Renal pelvis (tissue), 4 donors: ENCODE results near the gene NDUFS6. TPM values are rescaled to one million over a fixed set of nuclear protein-coding genes. Genes with fewer than 3 reads are reported as not detected.

Experiments used
- DNase-seq: peaks from one replicate; pipeline ENCODE4 v3.0.0-alpha.2; 2013
- polyA plus RNA-seq, 3 donors: library from polyadenylated mRNA; unstranded; fragments of 120-200 nt; gene quantifications; one replicate each; pipeline ENCODE4 v1.2.1, GENCODE V29; 2013; ENCODE audit not compliant: insufficient read length in 3 of 3

NDUFS6 gene
- polyA plus RNA-seq, 3 donors: 62.4 to 84.9 (median 66.3) TPM

GRCh38 chr5:1846583-1846982 is 45.4 kb downstream of the NDUFS6 start:
- no peak for DNase-seq

- no peak for DNase-seq
Observed at GRCh38 chr5:1847056-1847455, 45.8 kb downstream of the NDUFS6 start.

- no peak for DNase-seq
Observed at GRCh38 chr5:1847611-1848010, 46.4 kb downstream of the NDUFS6 start.

GRCh38 chr5:1850324-1851154 is 49.3 kb downstream of the NDUFS6 start:
- DNase-seq: no peak

GRCh38 chr5:1851290-1851934 is 50.2 kb downstream of the NDUFS6 start:
- DNase-seq: no peak

GRCh38 chr5:1852324-1852947 is 51.2 kb downstream of the NDUFS6 start:
- DNase-seq: no peak

GRCh38 chr5:1853531-1853930 is 52.3 kb downstream of the NDUFS6 start:
- no peak for DNase-seq

GRCh38 chr5:1855075-1855474 is 53.9 kb downstream of the NDUFS6 start:
- DNase-seq: no peak

GRCh38 chr5:1855596-1855995 is 54.4 kb downstream of the NDUFS6 start:
- no peak for DNase-seq

GRCh38 chr5:1856596-1857255 is 55.5 kb downstream of the NDUFS6 start:
- DNase-seq: no peak

GRCh38 chr5:1857256-1857600 is 56.0 kb downstream of the NDUFS6 start:
- no peak for DNase-seq

- DNase-seq: no peak
Observed at GRCh38 chr5:1858436-1858835, 57.2 kb downstream of the NDUFS6 start.

GRCh38 chr5:1859099-1859498 is 57.9 kb downstream of the NDUFS6 start:
- no peak for DNase-seq

GRCh38 chr5:1860021-1860610 is 58.9 kb downstream of the NDUFS6 start:
- DNase-seq: no peak

GRCh38 chr5:1860949-1861348 is 59.7 kb downstream of the NDUFS6 start:
- DNase-seq: no peak

GRCh38 chr5:1864896-1865440 is 63.8 kb downstream of the NDUFS6 start:
- no peak for DNase-seq

- no peak for DNase-seq
Observed at GRCh38 chr5:1865486-1865885, 64.3 kb downstream of the NDUFS6 start.
